ENCODE results near the gene PGAM2.

PGAM2 gene

DNA sequence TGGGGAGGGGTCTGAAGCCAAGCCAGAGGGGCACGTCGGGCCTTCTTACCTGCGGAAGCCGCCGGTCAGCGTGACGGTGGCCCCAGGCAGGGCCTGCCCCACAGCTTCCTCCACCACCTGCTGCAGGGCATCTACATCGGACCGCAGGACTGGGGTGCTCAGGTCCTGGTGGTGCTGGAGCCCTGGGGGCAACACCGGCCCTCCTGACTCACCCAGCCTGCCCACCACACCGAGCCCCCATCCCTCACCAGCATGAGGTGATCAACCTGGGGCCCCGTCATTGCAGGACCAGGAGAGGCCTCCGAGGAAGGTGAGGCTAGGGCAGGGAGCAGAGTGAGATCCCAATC is 9.0 kb upstream of the PGAM2 start:
- peaks cover 38% of the 10 kb centered on the region for H3K36me3 ChIP-seq (ENCODE audit: insufficient read depth, low read length)

DNA sequence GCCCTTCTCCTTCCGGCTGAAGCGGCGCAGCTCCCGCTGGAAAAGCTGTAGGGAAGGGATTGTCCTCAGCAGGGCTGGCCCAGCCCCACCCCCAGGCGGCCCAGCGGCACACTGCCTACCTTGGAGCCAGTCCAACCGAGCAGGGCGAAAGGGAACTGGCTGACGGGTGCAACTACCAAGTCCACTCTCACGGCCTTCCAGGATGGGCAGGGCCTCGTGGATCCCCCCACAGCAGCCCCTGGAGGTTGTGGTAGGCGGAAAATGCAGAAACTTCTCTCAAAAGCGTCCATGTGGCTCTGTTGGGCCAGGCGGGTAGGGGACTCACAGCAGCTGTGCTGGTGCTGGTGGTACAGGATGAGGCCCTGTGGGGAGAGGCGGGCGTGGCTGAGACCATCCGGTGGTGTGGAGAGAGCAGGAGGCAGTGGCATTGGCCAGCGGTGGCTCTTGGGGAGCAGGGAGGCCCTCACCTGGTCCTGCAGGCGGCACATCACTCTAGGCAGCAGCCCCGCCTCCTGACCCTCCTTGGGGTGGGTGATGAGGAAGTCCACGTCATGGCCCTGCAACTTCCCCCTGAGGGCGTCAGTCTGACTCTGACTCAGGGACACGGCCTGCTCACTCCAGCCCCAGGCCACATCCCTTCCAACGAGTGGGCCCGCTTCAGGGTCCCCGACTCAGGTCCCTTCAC is 8.4 kb upstream of the PGAM2 start:
- H2AFZ ChIP-seq (ENCODE audit: low read depth, low read length), result no peak overlapping the region
- H3K27me3 ChIP-seq (ENCODE audit: insufficient read depth, low read length), result no peaks in the 10 kb centered on the region
- H3K36me3 ChIP-seq (ENCODE audit: insufficient read depth, low read length), result peaks cover 35% of the 10 kb centered on the region
- no peaks in the 10 kb centered on the region for H3K9me3 ChIP-seq (ENCODE audit: low read length)
- H3K4me3 ChIP-seq (ENCODE audit: low read length), result no peak overlapping the region
- no peaks in the 10 kb centered on the region for H3K4me1 ChIP-seq (ENCODE audit: insufficient read depth, low read length)

More for the DNA sequence above, 9.0 kb upstream of the PGAM2 start:
- H3K4me3 ChIP-seq (ENCODE audit: low read length), result no peak overlapping the region
- no peaks in the 10 kb centered on the region for H3K4me1 ChIP-seq (ENCODE audit: insufficient read depth, low read length)
- no peak overlapping the region for H2AFZ ChIP-seq (ENCODE audit: low read depth, low read length)
- H3K9me3 ChIP-seq (ENCODE audit: low read length), result no peaks in the 10 kb centered on the region
- H3K27me3 ChIP-seq (ENCODE audit: insufficient read depth, low read length), result no peaks in the 10 kb centered on the region

DNA sequence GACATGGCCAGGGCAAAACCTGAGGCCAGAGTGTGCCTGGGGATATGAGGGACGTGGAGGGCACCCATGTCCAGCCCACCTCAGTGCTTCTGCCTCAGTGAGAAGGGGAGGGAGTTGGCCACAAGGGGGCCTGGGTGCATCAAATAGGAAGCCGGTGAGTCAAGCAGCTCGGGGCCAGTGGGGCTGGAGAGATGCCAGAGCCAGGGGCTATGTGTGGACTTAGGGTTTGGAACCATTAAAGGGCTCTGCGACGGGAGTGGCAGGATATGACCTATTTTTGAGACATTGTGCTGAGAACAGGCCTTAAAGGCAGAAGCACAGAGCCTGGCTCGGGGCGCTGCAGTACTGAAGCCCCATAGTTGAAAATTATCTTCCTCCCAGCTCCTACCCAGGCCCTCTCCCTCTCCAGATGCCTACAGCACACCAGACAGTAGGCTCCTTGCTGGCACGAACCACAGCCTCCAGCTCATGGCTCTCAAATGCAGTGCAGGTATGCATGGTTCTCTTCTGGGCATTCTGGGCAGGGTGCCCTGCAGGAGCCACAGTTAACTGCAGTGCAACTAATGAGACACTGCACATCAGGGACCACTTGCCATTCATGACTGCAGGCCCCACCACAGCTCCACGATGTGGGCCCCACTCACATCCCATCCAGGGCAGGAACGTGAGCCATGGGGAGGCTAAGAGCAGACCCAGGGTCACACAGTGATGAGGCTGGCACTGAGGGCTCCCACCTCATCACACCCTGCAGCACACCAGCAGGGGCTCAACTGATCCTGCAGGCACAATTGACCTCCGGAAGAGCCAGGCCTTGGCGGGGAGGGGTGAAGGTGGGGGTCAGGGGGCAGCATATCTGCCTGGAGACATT is 7.2 kb upstream of the PGAM2 start:
- Histone ChIP-seq H3K9me3 (ENCODE audit: low read length) (no peaks in the 10 kb centered on the region), H3K36me3 (ENCODE audit: insufficient read depth, low read length) (peaks cover 23% of the 10 kb centered on the region), H2AFZ (ENCODE audit: low read depth, low read length) (no peak overlapping the region), H3K27me3 (ENCODE audit: insufficient read depth, low read length) (no peaks in the 10 kb centered on the region), H3K4me3 (ENCODE audit: low read length) (no peak overlapping the region), H3K4me1 (ENCODE audit: insufficient read depth, low read length) (no peaks in the 10 kb centered on the region)

DNA sequence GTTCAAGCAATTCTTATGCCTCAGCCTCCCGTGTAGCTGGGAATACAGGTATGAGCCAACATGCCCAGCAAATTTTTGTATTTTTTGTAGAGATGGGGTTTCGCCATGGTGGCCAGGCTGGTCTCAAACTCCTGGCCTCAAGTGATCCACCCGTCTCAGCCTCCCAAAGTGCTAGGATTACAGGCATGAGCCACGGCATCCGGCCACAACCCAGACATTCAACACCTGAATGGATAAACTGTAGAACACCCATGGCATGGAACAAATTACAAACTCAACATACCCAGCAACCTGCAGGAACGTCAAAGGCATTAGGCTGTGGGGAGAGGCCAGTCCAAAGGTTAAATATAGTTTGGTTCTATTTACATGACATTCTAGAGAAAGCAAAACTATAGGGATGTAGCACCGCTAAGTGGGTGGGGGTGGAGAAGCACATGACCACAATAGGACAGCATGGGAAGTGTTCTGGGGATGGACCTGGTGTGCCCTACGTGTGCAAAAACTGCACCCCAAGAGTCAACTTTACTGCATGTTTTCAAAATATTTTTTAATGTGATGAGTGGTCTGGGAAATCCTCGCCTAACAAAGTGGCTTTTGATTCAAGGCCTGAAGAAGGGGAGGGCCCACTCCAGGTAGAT is 6.5 kb upstream of the PGAM2 start:
- Histone ChIP-seq H3K36me3 (ENCODE audit: insufficient read depth, low read length) (peaks cover 17% of the 10 kb centered on the region), H2AFZ (ENCODE audit: low read depth, low read length) (no peak overlapping the region), H3K9me3 (ENCODE audit: low read length) (no peaks in the 10 kb centered on the region), H3K4me1 (ENCODE audit: insufficient read depth, low read length) (no peaks in the 10 kb centered on the region), H3K4me3 (ENCODE audit: low read length) (no peak overlapping the region), H3K27me3 (ENCODE audit: insufficient read depth, low read length) (no peaks in the 10 kb centered on the region)

DNA sequence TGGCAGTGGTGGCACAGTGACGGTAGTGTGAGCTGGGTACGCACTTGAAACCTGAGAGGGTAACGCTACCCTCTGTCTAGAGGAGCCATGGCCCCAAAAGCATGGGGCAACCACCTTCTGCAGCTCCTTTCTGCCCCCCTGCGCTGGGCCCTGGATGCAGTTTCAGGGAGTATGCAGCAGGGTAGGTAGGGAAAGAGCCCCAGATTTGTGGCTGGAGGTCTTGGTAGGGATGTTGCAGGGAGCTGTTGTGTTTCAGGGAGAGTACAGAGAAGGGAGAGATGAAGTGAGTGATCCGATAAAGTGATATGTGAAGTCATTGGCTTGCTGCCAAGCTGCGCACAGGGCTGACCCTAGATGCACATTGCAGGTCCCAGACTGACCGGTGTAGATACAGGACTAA is 2.7 kb upstream of the PGAM2 start:
- no peak overlapping the region for H3K4me3 ChIP-seq (ENCODE audit: low read length)
- H3K27me3 ChIP-seq (ENCODE audit: insufficient read depth, low read length), result no peaks in the 10 kb centered on the region
- H3K9me3 ChIP-seq (ENCODE audit: low read length), result no peaks in the 10 kb centered on the region
- H2AFZ ChIP-seq (ENCODE audit: low read depth, low read length), result no peak overlapping the region
- peaks cover 4% of the 10 kb centered on the region for H3K36me3 ChIP-seq (ENCODE audit: insufficient read depth, low read length)
- H3K4me1 ChIP-seq (ENCODE audit: insufficient read depth, low read length), result peaks cover 20% of the 10 kb centered on the region

DNA sequence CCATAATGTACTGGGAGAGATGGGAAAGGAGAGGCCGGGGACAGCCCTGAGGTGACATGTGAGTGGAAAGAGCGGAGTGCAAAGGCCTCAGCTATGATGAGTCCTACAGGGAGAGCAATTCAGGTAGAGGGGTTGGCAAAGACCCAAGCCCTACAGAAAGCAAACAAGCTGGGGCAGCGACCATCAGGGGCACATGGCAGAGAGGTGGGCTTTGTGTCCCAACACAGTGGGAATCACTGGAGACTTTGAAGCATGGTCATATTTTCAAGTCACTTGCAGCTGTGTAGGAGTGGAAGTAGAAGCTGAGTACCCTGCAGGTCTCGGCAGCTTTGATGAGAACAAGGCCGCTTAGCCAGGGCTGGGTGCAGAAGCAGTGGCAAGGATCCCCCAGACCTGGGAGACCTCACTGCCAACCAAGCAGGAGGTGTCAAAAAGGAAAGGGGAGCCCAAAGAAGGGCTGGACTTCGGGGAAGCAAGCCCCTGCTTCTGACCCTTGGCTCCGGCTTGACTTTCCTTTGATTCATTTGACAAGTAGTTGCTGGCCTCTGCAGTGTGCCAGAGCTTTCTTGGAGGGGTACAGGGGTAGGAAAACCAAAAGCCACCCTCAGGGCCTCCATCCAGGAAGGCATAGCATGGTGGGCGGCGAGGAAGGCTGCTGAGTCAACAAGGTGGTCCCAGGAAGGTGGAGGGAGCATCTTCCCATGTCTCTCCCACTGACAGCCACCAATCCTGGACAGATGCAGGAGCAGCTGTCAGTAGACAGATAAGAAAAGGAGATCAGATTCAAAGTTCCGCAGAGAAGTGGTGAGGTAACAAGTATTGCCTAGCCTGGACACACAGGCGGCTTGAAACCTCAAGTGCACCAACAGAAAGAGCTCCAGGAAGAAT is 1.9 kb upstream of the PGAM2 start:
- H3K36me3 ChIP-seq (ENCODE audit: insufficient read depth, low read length), result peaks cover 4% of the 10 kb centered on the region
- H3K4me1 ChIP-seq (ENCODE audit: insufficient read depth, low read length), result peaks cover 20% of the 10 kb centered on the region
- no peaks in the 10 kb centered on the region for H3K27me3 ChIP-seq (ENCODE audit: insufficient read depth, low read length)
- H2AFZ ChIP-seq (ENCODE audit: low read depth, low read length), result no peak overlapping the region
- H3K9me3 ChIP-seq (ENCODE audit: low read length), result no peaks in the 10 kb centered on the region
- no peak overlapping the region for H3K4me3 ChIP-seq (ENCODE audit: low read length)

DNA sequence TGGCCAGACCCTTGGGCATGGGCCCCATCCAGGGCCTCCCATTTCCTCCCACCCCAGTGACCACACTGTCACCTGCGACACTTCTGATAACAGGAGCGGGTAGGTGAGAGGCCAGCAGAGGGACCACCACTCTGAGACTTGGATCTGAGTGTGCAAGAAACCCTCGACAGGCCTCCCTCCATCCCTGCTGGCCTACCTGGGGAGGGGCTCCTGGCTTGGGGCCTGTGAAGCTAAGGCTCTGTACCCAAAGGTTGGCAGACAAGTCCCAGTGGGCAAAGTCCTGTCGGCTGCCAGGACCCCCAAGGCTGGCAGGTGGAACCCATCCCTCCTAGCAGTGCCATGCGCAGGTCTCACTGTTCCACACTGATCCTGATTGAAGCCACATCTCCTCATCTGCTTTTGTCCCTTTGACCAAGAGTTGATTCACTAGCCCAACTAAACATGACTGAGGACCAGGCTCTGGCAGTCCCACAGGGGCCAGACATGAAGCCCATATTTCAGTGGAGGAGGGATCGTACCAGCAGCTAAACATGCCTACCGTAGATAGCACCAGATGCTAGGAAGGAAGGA is 1.2 kb upstream of the PGAM2 start:
- Histone ChIP-seq H3K27me3 (ENCODE audit: insufficient read depth, low read length) (no peaks in the 10 kb centered on the region), H3K4me1 (ENCODE audit: insufficient read depth, low read length) (peaks cover 20% of the 10 kb centered on the region), H3K4me3 (ENCODE audit: low read length) (no peak overlapping the region), H3K36me3 (ENCODE audit: insufficient read depth, low read length) (peaks cover 9% of the 10 kb centered on the region), H3K9me3 (ENCODE audit: low read length) (no peaks in the 10 kb centered on the region), H2AFZ (ENCODE audit: low read depth, low read length) (no peak overlapping the region)

DNA sequence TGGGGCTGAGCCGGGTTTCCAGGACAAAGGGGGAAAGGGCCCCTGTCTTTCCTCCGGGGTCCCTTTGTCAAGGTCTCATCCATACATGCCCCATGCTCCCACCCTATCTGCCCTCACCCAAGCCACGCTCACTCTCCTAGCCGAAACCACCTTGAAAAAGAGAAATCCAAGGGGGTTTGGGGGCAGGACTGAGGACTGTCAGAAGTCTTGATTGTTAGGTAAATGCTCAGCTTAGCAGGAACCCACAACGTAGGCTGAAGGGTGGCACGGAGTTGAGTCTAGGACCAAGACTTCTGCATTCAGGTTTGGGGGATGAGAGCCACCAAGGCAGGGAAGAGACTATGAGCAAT is 719 bp upstream of the PGAM2 start:
- no peaks in the 10 kb centered on the region for H3K9me3 ChIP-seq (ENCODE audit: low read length)
- peaks cover 20% of the 10 kb centered on the region for H3K4me1 ChIP-seq (ENCODE audit: insufficient read depth, low read length)
- H3K4me3 ChIP-seq (ENCODE audit: low read length), result no peak overlapping the region
- no peak overlapping the region for H2AFZ ChIP-seq (ENCODE audit: low read depth, low read length)
- H3K36me3 ChIP-seq (ENCODE audit: insufficient read depth, low read length), result peaks cover 13% of the 10 kb centered on the region
- no peaks in the 10 kb centered on the region for H3K27me3 ChIP-seq (ENCODE audit: insufficient read depth, low read length)

DNA sequence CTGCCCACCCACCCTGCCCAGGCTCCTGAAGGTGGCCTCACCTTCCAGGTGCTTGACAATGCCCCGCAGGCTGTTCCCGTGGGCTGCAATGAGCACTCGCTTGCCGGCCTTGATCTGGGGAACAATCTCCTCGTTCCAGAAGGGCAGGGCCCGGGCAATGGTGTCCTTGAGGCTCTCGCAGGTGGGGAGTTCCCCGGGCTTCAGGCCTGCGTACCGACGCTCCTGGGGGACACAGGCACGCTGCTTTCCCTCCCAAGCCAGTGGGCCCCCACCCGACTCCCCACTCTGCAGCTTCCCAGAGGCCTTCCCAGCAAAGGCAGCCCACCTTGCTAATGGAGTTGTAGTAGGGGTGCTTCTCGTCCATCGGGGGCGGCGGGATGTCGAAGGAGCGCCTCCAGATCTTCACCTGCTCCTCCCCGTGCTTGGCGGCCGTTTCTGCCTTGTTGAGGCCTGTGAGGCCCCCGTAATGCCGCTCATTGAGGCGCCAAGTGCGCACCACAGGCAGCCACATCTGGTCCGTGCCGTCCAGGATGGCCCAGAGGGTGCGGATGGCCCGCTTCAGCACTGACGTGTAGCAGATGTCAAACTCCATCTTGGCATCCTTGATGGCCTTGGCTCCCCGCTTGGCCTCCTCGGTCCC is 456 bp downstream of the PGAM2 start:
- Histone ChIP-seq H3K4me3 (ENCODE audit: low read length) (no peak overlapping the region), H2AFZ (ENCODE audit: low read depth, low read length) (no peak overlapping the region), H3K9me3 (ENCODE audit: low read length) (no peaks in the 10 kb centered on the region)

DNA sequence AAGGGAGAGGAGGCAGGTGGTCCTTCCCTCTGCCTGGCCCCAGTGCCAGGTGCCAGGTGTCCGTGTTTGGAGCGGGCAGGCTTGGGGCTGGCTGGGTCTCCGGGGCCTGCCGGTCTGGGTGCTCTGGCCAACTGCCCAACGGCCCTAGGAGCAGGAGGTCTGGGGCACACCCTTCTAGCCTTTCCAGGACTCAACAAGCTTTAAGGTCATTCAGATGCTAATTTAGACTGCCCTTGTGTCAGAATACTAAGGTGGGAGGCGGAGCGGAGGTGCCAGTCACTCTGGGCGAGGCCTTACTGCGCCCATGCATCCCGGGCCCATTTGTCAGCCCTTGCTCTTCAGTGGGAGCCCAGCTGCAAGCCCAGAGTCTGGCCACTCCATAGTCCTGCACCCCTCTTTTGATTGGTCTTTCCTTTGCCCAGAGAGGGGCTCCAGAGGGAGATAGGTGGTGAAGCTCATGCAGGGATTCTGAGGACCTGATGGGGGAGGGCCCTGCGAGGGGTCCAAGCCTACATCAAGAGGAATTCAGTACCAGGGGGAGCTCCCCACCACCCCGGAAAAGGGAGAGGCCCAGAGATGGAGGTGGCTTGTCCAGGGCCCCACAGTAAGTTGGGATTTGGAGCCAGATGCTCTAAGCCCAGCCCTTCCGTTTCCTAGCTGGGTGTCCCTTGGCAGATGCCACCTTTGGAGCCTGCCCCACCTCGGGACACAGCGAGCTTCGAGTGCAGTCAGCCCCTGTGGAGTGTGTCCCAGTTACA is 1.3 kb downstream of the PGAM2 start:
- H3K36me3 ChIP-seq (ENCODE audit: insufficient read depth, low read length), result peaks cover 33% of the 10 kb centered on the region
- H3K4me3 ChIP-seq (ENCODE audit: low read length), result no peak overlapping the region
- H3K4me1 ChIP-seq (ENCODE audit: insufficient read depth, low read length), result peaks cover 20% of the 10 kb centered on the region
- H3K9me3 ChIP-seq (ENCODE audit: low read length), result no peaks in the 10 kb centered on the region
- no peaks in the 10 kb centered on the region for H3K27me3 ChIP-seq (ENCODE audit: insufficient read depth, low read length)
- no peak overlapping the region for H2AFZ ChIP-seq (ENCODE audit: low read depth, low read length)

More for the DNA sequence above, 456 bp downstream of the PGAM2 start:
- peaks cover 20% of the 10 kb centered on the region for H3K4me1 ChIP-seq (ENCODE audit: insufficient read depth, low read length)
- H3K27me3 ChIP-seq (ENCODE audit: insufficient read depth, low read length), result no peaks in the 10 kb centered on the region
- peaks cover 25% of the 10 kb centered on the region for H3K36me3 ChIP-seq (ENCODE audit: insufficient read depth, low read length)

DNA sequence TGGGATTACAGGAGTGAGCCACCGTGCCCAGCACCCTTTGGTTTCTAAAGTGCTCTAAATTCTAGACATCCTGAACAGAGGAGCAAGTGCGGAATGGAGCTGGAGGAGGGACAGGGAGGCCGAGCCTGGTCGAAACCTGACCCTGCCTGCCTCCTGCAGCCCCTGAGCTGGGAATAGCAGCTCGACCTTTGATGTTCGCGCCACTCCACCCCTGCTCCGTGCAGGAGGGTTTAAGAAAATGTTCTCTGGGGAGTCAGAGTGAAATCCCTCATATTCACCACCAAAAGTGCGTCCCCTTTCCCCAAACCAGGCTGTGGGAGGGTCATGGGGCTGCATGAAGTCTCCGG is 1.8 kb downstream of the PGAM2 start:
- Histone ChIP-seq H3K36me3 (ENCODE audit: insufficient read depth, low read length) (peaks cover 39% of the 10 kb centered on the region), H3K4me1 (ENCODE audit: insufficient read depth, low read length) (peaks cover 20% of the 10 kb centered on the region), H3K27me3 (ENCODE audit: insufficient read depth, low read length) (no peaks in the 10 kb centered on the region), H3K9me3 (ENCODE audit: low read length) (no peaks in the 10 kb centered on the region), H2AFZ (ENCODE audit: low read depth, low read length) (no peak overlapping the region), H3K4me3 (ENCODE audit: low read length) (no peak overlapping the region)

DNA sequence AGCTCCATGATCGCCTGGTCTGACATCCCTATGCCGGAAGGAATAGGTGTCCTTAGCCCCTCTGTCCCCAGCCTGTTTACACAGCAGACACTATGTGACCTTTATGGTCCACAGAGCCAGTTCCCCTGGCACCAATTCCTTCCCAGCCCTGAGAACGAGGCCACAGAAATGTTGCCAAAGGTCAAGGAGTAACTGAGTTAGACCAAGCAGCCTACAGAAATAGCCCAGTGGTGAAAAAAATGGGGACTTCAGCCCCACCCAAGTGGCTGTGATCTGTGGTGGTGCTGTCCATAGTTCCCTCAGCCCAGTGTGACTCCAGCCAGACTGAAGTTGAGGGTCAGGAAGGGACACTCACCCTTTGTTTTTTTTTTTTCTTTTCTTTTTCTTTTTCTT is 2.5 kb downstream of the PGAM2 start:
- Histone ChIP-seq H3K4me1 (ENCODE audit: insufficient read depth, low read length) (peaks cover 20% of the 10 kb centered on the region), H2AFZ (ENCODE audit: low read depth, low read length) (no peak overlapping the region), H3K9me3 (ENCODE audit: low read length) (no peaks in the 10 kb centered on the region), H3K27me3 (ENCODE audit: insufficient read depth, low read length) (no peaks in the 10 kb centered on the region), H3K4me3 (ENCODE audit: low read length) (no peak overlapping the region), H3K36me3 (ENCODE audit: insufficient read depth, low read length) (peaks cover 45% of the 10 kb centered on the region)

Measured in neuron (in vitro differentiated cells).